Measurements from ENCODE around the gene ERO1A.

DNA sequence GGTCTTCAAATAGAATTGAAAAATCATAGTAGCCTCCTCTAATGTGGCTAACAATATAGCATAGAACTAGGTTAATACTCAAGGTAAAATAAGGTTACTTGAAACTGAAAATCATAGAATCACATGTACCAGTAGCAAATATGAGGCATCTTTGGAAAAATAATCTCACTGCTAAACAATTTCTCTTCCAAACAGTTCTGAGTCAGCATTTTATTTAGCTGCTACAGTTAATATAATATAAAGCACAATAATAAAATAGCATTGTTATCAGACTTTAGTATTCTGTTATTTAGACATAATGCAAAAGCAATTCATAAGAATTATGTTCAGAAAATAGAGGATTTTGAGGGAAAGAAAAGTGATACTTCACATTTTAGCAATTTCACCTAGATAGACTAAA is 35.0 kb downstream of the ERO1A start:
- TF ChIP-seq, protein P1, sequence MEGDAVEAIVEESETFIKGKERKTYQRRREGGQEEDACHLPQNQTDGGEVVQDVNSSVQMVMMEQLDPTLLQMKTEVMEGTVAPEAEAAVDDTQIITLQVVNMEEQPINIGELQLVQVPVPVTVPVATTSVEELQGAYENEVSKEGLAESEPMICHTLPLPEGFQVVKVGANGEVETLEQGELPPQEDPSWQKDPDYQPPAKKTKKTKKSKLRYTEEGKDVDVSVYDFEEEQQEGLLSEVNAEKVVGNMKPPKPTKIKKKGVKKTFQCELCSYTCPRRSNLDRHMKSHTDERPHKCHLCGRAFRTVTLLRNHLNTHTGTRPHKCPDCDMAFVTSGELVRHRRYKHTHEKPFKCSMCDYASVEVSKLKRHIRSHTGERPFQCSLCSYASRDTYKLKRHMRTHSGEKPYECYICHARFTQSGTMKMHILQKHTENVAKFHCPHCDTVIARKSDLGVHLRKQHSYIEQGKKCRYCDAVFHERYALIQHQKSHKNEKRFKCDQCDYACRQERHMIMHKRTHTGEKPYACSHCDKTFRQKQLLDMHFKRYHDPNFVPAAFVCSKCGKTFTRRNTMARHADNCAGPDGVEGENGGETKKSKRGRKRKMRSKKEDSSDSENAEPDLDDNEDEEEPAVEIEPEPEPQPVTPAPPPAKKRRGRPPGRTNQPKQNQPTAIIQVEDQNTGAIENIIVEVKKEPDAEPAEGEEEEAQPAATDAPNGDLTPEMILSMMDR (IDR thresholded peaks at IDR 0.05), result no peak
- no peak for TF ChIP-seq EZH2 (IDR thresholded peaks at IDR 0.05; ENCODE audit: borderline replicate concordance, insufficient read depth, low read depth, low read length, poor library complexity, severe bottlenecking)

All from B cell (primary cell).